Breast epithelium (tissue), 3 donors: Measurements from ENCODE around the gene IER3.
"Not testable (repeated sequence)": the region's sequence is repeated elsewhere in the genome, so short reads cannot be mapped to it uniquely, and the experiment has no call there.

ENCODE experiments used
- POLR2AphosphoS5 ChIP-seq, 3 donors: sonication (generic); formaldehyde crosslinking; IDR thresholded peaks; one replicate each; pipeline ENCODE4 v1.6.1; 2017; ENCODE audit warnings: antibody characterized with exemption in 3 of 3
- TF ChIP-seq, protein P1 (sequence below), 3 donors: fragments of 450-650 bp; IDR thresholded peaks; one replicate each; pipeline ENCODE4 v1.5.1; 2016 to 2017; ENCODE audit warnings: antibody characterized with exemption in 3 of 3, mild to moderate bottlenecking in 3 of 3, moderate library complexity in 3 of 3

DNA sequence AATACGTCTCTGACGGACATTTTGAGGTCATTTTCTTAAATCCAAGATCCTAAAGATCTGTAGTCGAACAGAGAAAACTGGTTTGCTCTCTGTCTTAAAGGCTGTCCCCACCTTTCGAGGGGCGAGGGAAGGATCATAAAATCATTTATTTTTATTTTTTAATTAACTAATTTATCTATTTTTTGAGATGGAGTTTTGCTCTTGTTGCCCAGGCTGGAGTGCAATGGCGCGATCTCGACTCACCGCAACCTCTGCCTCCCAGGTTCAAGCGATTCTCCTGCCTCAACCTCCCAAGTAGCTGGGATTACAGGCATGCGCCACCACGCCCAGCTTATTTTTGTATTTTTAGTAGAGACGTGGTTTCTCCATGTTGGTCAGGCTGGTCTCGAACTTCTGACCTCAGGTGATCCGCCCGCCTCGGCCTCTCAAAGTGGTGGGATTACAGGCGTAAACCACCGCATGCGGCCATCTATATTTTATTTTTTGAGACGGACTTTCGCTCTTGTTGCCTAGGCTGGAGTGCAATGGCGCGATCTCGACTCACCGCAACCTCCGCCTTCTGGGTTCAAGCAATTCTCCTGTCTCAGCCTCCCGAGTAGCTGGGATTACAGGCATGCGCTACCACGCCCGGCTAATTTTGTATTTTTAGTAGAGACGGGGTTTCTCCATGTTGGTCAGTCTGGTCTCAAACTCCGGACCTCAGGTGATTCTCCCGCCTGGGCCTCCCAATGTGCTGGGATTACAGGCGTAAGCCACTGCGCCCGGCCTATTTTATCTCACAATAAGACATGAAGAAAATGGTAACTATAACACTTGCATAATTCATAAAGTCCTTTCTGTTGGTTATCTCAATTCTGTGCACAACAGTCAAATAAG, 26.3 kb downstream of the IER3 start:
- TF ChIP-seq, protein P1, sequence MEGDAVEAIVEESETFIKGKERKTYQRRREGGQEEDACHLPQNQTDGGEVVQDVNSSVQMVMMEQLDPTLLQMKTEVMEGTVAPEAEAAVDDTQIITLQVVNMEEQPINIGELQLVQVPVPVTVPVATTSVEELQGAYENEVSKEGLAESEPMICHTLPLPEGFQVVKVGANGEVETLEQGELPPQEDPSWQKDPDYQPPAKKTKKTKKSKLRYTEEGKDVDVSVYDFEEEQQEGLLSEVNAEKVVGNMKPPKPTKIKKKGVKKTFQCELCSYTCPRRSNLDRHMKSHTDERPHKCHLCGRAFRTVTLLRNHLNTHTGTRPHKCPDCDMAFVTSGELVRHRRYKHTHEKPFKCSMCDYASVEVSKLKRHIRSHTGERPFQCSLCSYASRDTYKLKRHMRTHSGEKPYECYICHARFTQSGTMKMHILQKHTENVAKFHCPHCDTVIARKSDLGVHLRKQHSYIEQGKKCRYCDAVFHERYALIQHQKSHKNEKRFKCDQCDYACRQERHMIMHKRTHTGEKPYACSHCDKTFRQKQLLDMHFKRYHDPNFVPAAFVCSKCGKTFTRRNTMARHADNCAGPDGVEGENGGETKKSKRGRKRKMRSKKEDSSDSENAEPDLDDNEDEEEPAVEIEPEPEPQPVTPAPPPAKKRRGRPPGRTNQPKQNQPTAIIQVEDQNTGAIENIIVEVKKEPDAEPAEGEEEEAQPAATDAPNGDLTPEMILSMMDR (IDR thresholded peaks at IDR 0.05): not testable (repeated sequence)
- not testable (repeated sequence) for TF ChIP-seq POLR2AphosphoS5 (IDR thresholded peaks at IDR 0.05)
